Measurements from ENCODE around the gene SLC25A15.

GRCh38 chr13:40792284-40793051 is 3.1 kb downstream of the SLC25A15 start:
- no peak for TF ChIP-seq CTCF (IDR thresholded peaks at IDR 0.05)
- TF ChIP-seq POLR2AphosphoS5 (IDR thresholded peaks at IDR 0.05): no peak
